ENCODE data around the gene PCSK5. TPM values are rescaled to one million over a fixed set of nuclear protein-coding genes. Genes with fewer than 3 reads are reported as not detected.

PCSK5 gene
- total and polyA plus RNA-seq, 2 of the 8 experiments (the other 6 are each of a cell fraction or from before 2014, with no cell fraction given), result 5.5 to 10.7 TPM

GRCh38 chr9:76218886-76219445 lies 328.5 kb downstream of the PCSK5 start:
- H3K79me1 ChIP-seq (ENCODE audit: low read depth, low read length), result no peaks in the 10 kb centered on the region
- no peak overlapping the region for H4K91ac ChIP-seq (replicated peaks; ENCODE audit: insufficient read length, low read length)
- no peak overlapping the region for H3K14ac ChIP-seq (ENCODE audit: insufficient read length)
- H3K4ac ChIP-seq (replicated peaks; ENCODE audit: insufficient read length, low read depth, low read length), result no peak overlapping the region
- no peak overlapping the region for H2BK15ac ChIP-seq (ENCODE audit: low read length)
- WGBS, 2 experiments (ENCODE audit: extremely low coverage in 1 of 2, insufficient coverage in 1 of 2, insufficient read length in 1 of 2, insufficient replicate concordance in 2 of 2, low coverage in 1 of 2, low lambda C conversion rate in 2 of 2, missing lambda C conversion rate in 1 of 2), result 87% methylated on average over 9 of the region's 9 CpGs; no CpG with 5 or more reads in 1 of the 2 experiments
- TF ChIP-seq MAFK (IDR thresholded peaks at IDR 0.05; ENCODE audit: low read depth, low read length) (peak; percentile 42; the same call in 1 of the 2 replicates), SIN3A (conservative IDR thresholded peaks at IDR 0.05 in 1 of 2, IDR thresholded peaks at IDR 0.05 in 1 of 2; ENCODE audit: low read depth in 1 of 2, low read length in 2 of 2) (no peak)
- H3K23ac ChIP-seq (ENCODE audit: insufficient read length), result no peak overlapping the region
- H3K56ac ChIP-seq (replicated peaks; ENCODE audit: insufficient read length, low read depth, low read length), result no peak overlapping the region
- FAIRE-seq (no peak), DNase-seq (ENCODE audit: low read depth in 1 of 2, low spot score in 2 of 2) (no peak)
- no peak overlapping the region for H3K27ac ChIP-seq (ENCODE audit: low read depth, low read length)
- H2BK20ac ChIP-seq (ENCODE audit: low read length), result no peak overlapping the region
- H3K9ac ChIP-seq (replicated peaks in 1 of 4; ENCODE audit: extremely low read depth in 1 of 4, low read depth in 3 of 4, low read length in 3 of 4), result no peak overlapping the region; a peak in 1 of 7 replicates
- H2BK12ac ChIP-seq (ENCODE audit: low read depth, low read length), result no peak overlapping the region
- no peaks in the 10 kb centered on the region for H3K4me1 ChIP-seq (replicated peaks in 1 of 4; ENCODE audit: control insufficient read depth in 3 of 4, insufficient read depth in 4 of 4, low read length in 3 of 4)
- H3K36me3 ChIP-seq (ENCODE audit: control insufficient read depth in 2 of 4, insufficient read depth in 4 of 4, low read length in 3 of 4), result no peaks in the 10 kb centered on the region
- no peak overlapping the region for H3K4me3 ChIP-seq (ENCODE audit: extremely low read depth in 1 of 4, insufficient read depth in 2 of 4, low read depth in 3 of 4, low read length in 4 of 4)
- H4K8ac ChIP-seq (ENCODE audit: extremely low read depth, insufficient read depth, low read length), result no peak overlapping the region
- H3K27me3 ChIP-seq (replicated peaks in 1 of 4; ENCODE audit: control insufficient read depth in 3 of 4, extremely low read depth in 1 of 4, insufficient read depth in 3 of 4, low read length in 3 of 4), result no peaks in the 10 kb centered on the region
- no peaks in the 10 kb centered on the region for H4K20me1 ChIP-seq (replicated peaks in 1 of 2; ENCODE audit: control insufficient read depth in 1 of 2, insufficient read depth in 2 of 2, low read length in 2 of 2)
- H3K23me2 ChIP-seq (ENCODE audit: low read depth, low read length), result no peaks in the 10 kb centered on the region
- H3K4me2 ChIP-seq (ENCODE audit: insufficient read depth in 1 of 2, low read depth in 2 of 2, low read length in 2 of 2), result no peak overlapping the region
- H2BK5ac ChIP-seq (ENCODE audit: low read depth, low read length), result no peak overlapping the region
- no peaks in the 10 kb centered on the region for H3K79me2 ChIP-seq (ENCODE audit: control insufficient read depth in 1 of 2, insufficient read depth in 2 of 2, low read length in 2 of 2)
- no peak overlapping the region for H4K5ac ChIP-seq (ENCODE audit: insufficient read length, low read depth, low read length)
- H3K18ac ChIP-seq (ENCODE audit: extremely low read depth, low read length), result no peak overlapping the region
- CTCF ChIA-PET (ENCODE audit: partially characterized antibody), result interaction anchor here (0.7 to 1.5 kb wide), 9 partner anchors 9 to 83 kb away, joined by 3 to 7 read pairs (median 3); no protein-coding TSS in a partner anchor
- no peaks in the 10 kb centered on the region for H3K9me3 ChIP-seq (ENCODE audit: insufficient read depth in 2 of 2, low read depth in 1 of 2, low read length in 1 of 2)
- no peak overlapping the region for H2AK5ac ChIP-seq (ENCODE audit: low read depth, low read length)
- 0 out of 2 replicates have a peak overlapping the region, but pooled peaks have one; percentile 11 for H2AFZ ChIP-seq (ENCODE audit: low read length)
- H2BK120ac ChIP-seq (replicated peaks; ENCODE audit: low read depth, low read length), result no peak overlapping the region
- POLR2A ChIA-PET (ENCODE audit: partially characterized antibody), result no interaction called here
